PC-9 (cell line): ENCODE data around the gene RIMS4. TPM values are rescaled to one million over a fixed set of nuclear protein-coding genes. Genes with fewer than 3 reads are reported as not detected.

Source experiments
- BruUV-seq: library from RNA; stranded (reverse); fragments of 400-500 nt; replicated peaks from 2 replicates; lab custom pipeline; 2021; lab: Mats Ljungman, UMichigan
- CTCF ChIA-PET: fragments of 300-600 bp; sonication (Branson Sonifier 250); formaldehyde crosslinking; loops from one replicate; lab custom pipeline; 2022; ENCODE audit warnings: antibody characterized with exemption; lab: Charles Lee
- POLR2A ChIA-PET: fragments of 300-600 bp; sonication (Branson Sonifier 250); formaldehyde crosslinking; loops from one replicate; lab custom pipeline; 2022; ENCODE audit warnings: antibody characterized with exemption; ENCODE audit not compliant: unreplicated experiment; lab: Charles Lee
- DNase-seq, 2 experiments: peaks; one replicate each; pipeline versions ENCODE4 v3.0.0 to v3.0.0-alpha.2; 2015 to 2022; ENCODE audit warnings: mixed read lengths in 1 of 2
- H2AFZ ChIP-seq: fragments of 200-600 bp; sonication (generic); 2 replicates; pipeline ENCODE4 v1.8.1; 2017; ENCODE audit warnings: antibody characterized with exemption
- H3F3A ChIP-seq: fragments of 200-600 bp; sonication (generic); 2 replicates; pipeline ENCODE4 v1.8.1; 2017; ENCODE audit warnings: antibody characterized with exemption, mild to moderate bottlenecking, low read depth; ENCODE audit not compliant: insufficient read depth
- H3K27ac ChIP-seq: fragments of 200-600 bp; sonication (generic); 2 replicates; pipeline ENCODE4 v1.6.1; 2016; ENCODE audit warnings: mixed run types
- H3K27me3 ChIP-seq: fragments of 200-600 bp; sonication (generic); 2 replicates; pipeline ENCODE4 v1.6.1; 2016; ENCODE audit warnings: low read depth, mixed run types; ENCODE audit not compliant: insufficient read depth
- H3K36me3 ChIP-seq: fragments of 200-600 bp; sonication (generic); 2 replicates; pipeline ENCODE4 v1.6.1; 2016; ENCODE audit warnings: low read depth, mixed run types
- H3K4me1 ChIP-seq: fragments of 200-600 bp; sonication (generic); replicated peaks from 2 replicates; pipeline ENCODE4 v1.6.1; 2016; ENCODE audit warnings: mixed run types; ENCODE audit not compliant: insufficient read depth
- H3K4me2 ChIP-seq: fragments of 200-600 bp; sonication (generic); 2 replicates; pipeline ENCODE4 v1.6.1; 2017; ENCODE audit warnings: mixed run types
- H3K4me3 ChIP-seq: fragments of 200-600 bp; sonication (generic); 2 replicates; pipeline ENCODE4 v1.6.1; 2016; ENCODE audit warnings: mixed run types
- H3K79me2 ChIP-seq: fragments of 200-600 bp; sonication (generic); 2 replicates; pipeline ENCODE4 v1.6.1; 2017; ENCODE audit warnings: low read depth, mixed run types
- H3K9me2 ChIP-seq: fragments of 200-600 bp; sonication (generic); 2 replicates; pipeline ENCODE4 v1.8.1; 2017; ENCODE audit warnings: mild to moderate bottlenecking; ENCODE audit not compliant: insufficient read depth
- H3K9me3 ChIP-seq: fragments of 200-600 bp; sonication (generic); 2 replicates; pipeline ENCODE4 v1.8.1; 2016; ENCODE audit warnings: low read depth; ENCODE audit not compliant: insufficient read depth
- H4K20me1 ChIP-seq: fragments of 200-600 bp; sonication (generic); 2 replicates; pipeline ENCODE4 v1.8.1; 2017; ENCODE audit not compliant: insufficient read depth
- EZH2 ChIP-seq: fragments of 200-600 bp; sonication (generic); IDR thresholded peaks from 2 replicates; pipeline ENCODE4 v1.8.0; 2017; ENCODE audit warnings: antibody characterized with exemption, low read depth
- intact Hi-C: fragments of 100-400 bp; cut with micrococcal nuclease; formaldehyde crosslinking; loops from one replicate; pipeline ENCODE4 v1.10.0; 2022; ENCODE audit not compliant: unreplicated experiment
- total RNA-seq: library from RNA; stranded (reverse); gene quantifications from 2 replicates; pipeline ENCODE4 v1.2.3, GENCODE V29; 2021
- TF ChIP-seq, protein P1 (sequence below): fragments of 200-600 bp; sonication (generic); conservative IDR thresholded peaks from 2 replicates; pipeline ENCODE4 v1.6.1; 2017; ENCODE audit warnings: mixed run types, antibody characterized with exemption, mild to moderate bottlenecking, moderate library complexity

The RIMS4 gene
- total RNA-seq, 1 experiment from 2014 or later: 0.13 TPM

DNA sequence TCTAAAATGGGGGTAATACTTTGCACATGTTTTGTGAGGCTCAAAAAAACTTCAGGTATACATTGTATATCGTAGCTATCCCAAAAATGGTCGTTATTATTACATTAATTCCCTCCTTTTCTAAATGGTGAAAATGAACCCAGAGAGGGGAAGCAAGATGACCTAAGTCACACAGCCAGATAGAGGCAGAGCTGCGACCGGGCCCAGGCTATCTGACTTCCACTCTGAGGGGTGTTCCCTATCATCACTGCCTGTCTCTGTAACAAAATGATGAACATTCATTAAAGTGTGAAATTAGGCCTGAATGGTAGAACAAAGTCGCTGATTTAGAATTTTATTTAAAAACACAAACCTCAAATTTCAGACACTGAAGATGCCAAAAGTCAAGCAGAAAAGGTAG, 29.1 kb upstream of the RIMS4 start:
- intact Hi-C loops: no loop called here
- BruUV-seq: no TSS peak
- Histone ChIP-seq H3K36me3 (no peaks in the 10 kb centered on the region), H3K27ac (no peak overlapping the region), H3K79me2 (no peaks in the 10 kb centered on the region), H3K4me3 (no peak overlapping the region), H3K27me3 (peaks cover 98% of the 10 kb centered on the region), H3K9me2 (no peaks in the 10 kb centered on the region), H4K20me1 (no peaks in the 10 kb centered on the region), H2AFZ (no peak overlapping the region), H3F3A (no peaks in the 10 kb centered on the region), H3K9me3 (no peaks in the 10 kb centered on the region), H3K4me2 (no peak overlapping the region), H3K4me1 (no peaks in the 10 kb centered on the region)
- TF ChIP-seq EZH2: no peak
- TF ChIP-seq, protein P1, sequence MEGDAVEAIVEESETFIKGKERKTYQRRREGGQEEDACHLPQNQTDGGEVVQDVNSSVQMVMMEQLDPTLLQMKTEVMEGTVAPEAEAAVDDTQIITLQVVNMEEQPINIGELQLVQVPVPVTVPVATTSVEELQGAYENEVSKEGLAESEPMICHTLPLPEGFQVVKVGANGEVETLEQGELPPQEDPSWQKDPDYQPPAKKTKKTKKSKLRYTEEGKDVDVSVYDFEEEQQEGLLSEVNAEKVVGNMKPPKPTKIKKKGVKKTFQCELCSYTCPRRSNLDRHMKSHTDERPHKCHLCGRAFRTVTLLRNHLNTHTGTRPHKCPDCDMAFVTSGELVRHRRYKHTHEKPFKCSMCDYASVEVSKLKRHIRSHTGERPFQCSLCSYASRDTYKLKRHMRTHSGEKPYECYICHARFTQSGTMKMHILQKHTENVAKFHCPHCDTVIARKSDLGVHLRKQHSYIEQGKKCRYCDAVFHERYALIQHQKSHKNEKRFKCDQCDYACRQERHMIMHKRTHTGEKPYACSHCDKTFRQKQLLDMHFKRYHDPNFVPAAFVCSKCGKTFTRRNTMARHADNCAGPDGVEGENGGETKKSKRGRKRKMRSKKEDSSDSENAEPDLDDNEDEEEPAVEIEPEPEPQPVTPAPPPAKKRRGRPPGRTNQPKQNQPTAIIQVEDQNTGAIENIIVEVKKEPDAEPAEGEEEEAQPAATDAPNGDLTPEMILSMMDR: no peak
- ChIA-PET CTCF (no interaction called here), POLR2A (no interaction called here)
- no peak for DNase-seq

GRCh38 chr20:44838521-44838920, 28.2 kb upstream of the RIMS4 start:
- TF ChIP-seq EZH2: no peak
- TF ChIP-seq, protein P1: no peak
- Histone ChIP-seq H3K4me3 (no peak overlapping the region), H4K20me1 (no peaks in the 10 kb centered on the region), H3K27me3 (peaks cover 96% of the 10 kb centered on the region), H3K4me2 (no peak overlapping the region), H3K9me3 (no peaks in the 10 kb centered on the region), H3K9me2 (no peaks in the 10 kb centered on the region), H2AFZ (no peak overlapping the region), H3K79me2 (no peaks in the 10 kb centered on the region), H3K4me1 (no peaks in the 10 kb centered on the region), H3F3A (no peaks in the 10 kb centered on the region), H3K27ac (no peak overlapping the region), H3K36me3 (no peaks in the 10 kb centered on the region)
- CTCF ChIA-PET: no interaction called here
- BruUV-seq: no TSS peak
- no peak for DNase-seq
- intact Hi-C loops: no loop called here
- POLR2A ChIA-PET: interaction anchor here (0.6 kb wide), 1 partner anchor 47 kb away, joined by 4 read pairs; the partner anchor contains the start of gene YWHAB

DNA sequence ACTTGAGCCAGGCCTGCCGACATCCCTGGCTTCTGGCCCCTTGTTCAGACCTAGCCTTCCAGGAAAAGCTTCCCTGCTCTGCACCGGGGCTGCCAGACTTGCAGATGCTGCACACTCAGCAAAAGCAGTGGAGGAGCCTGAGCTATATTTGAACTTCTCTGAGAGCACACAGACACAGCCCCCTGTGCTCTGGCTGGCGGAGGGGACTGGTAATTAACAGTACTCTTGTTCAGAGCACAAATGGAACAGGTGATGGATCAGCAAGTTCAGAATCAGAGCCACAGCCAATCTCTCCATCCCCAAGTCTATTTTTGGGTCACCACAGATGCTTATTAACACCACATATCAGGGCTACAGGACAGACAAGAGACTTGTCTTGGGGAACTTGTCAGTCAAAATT, 27.6 kb upstream of the RIMS4 start:
- no peak for DNase-seq
- TF ChIP-seq, protein P1: no peak
- TF ChIP-seq EZH2: no peak
- no peaks in the 10 kb centered on the region for H3K79me2 ChIP-seq
- intact Hi-C loops: no loop called here
- H3K4me1 ChIP-seq: no peaks in the 10 kb centered on the region
- no peak overlapping the region for H3K27ac ChIP-seq
- no peak overlapping the region for H3K4me2 ChIP-seq
- H3K27me3 ChIP-seq: peaks cover 94% of the 10 kb centered on the region
- H3K36me3 ChIP-seq: no peaks in the 10 kb centered on the region
- H3K9me3 ChIP-seq: no peaks in the 10 kb centered on the region
- no peak overlapping the region for H2AFZ ChIP-seq
- H3F3A ChIP-seq: no peaks in the 10 kb centered on the region
- no peaks in the 10 kb centered on the region for H3K9me2 ChIP-seq
- CTCF ChIA-PET: no interaction called here
- POLR2A ChIA-PET: interaction anchor here (0.6 kb wide), 1 partner anchor 47 kb away, joined by 4 read pairs; the partner anchor contains the start of gene YWHAB
- no peak overlapping the region for H3K4me3 ChIP-seq
- BruUV-seq: no TSS peak
- no peaks in the 10 kb centered on the region for H4K20me1 ChIP-seq
